ENCODE results near the gene ARHGEF28. TPM values are rescaled to one million over a fixed set of nuclear protein-coding genes. Genes with fewer than 3 reads are reported as not detected.

Gene ARHGEF28
- total RNA-seq, 2 experiments from 2014 or later: not detected

DNA sequence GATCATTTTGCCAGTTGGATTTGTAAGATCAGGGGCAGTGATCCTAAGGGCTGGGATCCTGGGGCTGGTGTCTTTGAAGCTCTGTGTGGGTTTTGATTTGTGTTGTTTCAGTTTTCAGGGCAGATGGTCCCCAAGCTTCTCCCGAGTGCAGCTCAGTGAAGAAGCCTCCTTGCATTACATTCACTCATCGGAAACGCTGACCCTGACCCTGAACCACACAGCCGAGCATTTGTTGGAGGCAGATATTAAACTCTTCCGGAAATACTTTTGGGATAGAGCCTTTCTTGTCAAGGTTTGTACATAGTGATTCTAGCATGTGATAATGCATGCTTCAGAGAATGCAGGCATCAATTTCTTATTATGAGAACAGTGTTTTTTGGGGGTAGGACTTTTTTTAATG lies 150.4 kb downstream of the ARHGEF28 start:
- Histone ChIP-seq H3K4me2 (ENCODE audit: low read length) (no peak overlapping the region), H3K27ac (ENCODE audit: low read depth, low read length, poor library complexity, severe bottlenecking) (no peak overlapping the region), H2AFZ (ENCODE audit: low read length) (no peak overlapping the region), H3K9me3 (ENCODE audit: low read length) (no peaks in the 10 kb centered on the region), H4K20me1 (ENCODE audit: insufficient read depth, low read length) (no peaks in the 10 kb centered on the region), H3K4me3 (ENCODE audit: low read depth, low read length, poor library complexity, severe bottlenecking) (no peak overlapping the region), H3K36me3 (ENCODE audit: insufficient read depth, low read length) (no peaks in the 10 kb centered on the region), H3K79me2 (ENCODE audit: insufficient read depth, low read depth, low read length) (no peaks in the 10 kb centered on the region), H3K4me1 (ENCODE audit: insufficient read depth, low read length, poor library complexity, severe bottlenecking) (no peaks in the 10 kb centered on the region), H3K9me2 (ENCODE audit: insufficient read depth, low read length) (no peaks in the 10 kb centered on the region)
- intact Hi-C loops (cut with micrococcal nuclease; ENCODE audit: unreplicated experiment): no loop called here
- CTCF ChIA-PET (ENCODE audit: unreplicated experiment): no interaction called here
- no TSS peak for BruUV-seq (replicated peaks)
- DNase-seq (ENCODE audit: low spot score): no peak
- TF ChIP-seq, protein P1, sequence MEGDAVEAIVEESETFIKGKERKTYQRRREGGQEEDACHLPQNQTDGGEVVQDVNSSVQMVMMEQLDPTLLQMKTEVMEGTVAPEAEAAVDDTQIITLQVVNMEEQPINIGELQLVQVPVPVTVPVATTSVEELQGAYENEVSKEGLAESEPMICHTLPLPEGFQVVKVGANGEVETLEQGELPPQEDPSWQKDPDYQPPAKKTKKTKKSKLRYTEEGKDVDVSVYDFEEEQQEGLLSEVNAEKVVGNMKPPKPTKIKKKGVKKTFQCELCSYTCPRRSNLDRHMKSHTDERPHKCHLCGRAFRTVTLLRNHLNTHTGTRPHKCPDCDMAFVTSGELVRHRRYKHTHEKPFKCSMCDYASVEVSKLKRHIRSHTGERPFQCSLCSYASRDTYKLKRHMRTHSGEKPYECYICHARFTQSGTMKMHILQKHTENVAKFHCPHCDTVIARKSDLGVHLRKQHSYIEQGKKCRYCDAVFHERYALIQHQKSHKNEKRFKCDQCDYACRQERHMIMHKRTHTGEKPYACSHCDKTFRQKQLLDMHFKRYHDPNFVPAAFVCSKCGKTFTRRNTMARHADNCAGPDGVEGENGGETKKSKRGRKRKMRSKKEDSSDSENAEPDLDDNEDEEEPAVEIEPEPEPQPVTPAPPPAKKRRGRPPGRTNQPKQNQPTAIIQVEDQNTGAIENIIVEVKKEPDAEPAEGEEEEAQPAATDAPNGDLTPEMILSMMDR (conservative IDR thresholded peaks at IDR 0.05; ENCODE audit: low read length): no peak
- TF ChIP-seq EZH2phosphoT487 (IDR thresholded peaks at IDR 0.05; ENCODE audit: borderline replicate concordance, low read depth, low read length): no peak
- POLR2A ChIA-PET: interaction anchor here (0.7 kb wide), 1 partner anchor 18 kb away, joined by 3 read pairs; no protein-coding TSS in a partner anchor

DNA sequence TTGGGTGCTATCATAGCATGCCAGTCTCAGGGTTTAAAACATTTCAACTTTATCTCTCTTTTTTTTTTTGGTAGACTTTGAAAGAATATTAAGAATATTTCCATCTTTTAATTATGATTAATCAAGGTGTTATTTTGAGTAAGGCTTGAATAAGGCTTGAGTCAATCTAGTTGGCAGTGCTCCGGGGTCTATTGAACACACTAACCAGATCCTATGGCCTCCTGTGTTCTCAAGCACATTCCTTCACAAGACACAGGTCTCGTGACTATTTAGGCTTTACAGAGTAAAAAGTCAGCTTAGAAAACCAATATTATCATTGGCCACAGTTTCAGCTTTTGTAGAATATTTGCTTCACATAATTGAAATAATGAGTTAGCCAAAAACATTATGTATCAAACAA lies 151.2 kb downstream of the ARHGEF28 start:
- Histone ChIP-seq H3K79me2 (ENCODE audit: insufficient read depth, low read depth, low read length) (no peaks in the 10 kb centered on the region), H3K9me3 (ENCODE audit: low read length) (no peaks in the 10 kb centered on the region), H2AFZ (ENCODE audit: low read length) (no peak overlapping the region), H3K9me2 (ENCODE audit: insufficient read depth, low read length) (no peaks in the 10 kb centered on the region), H3K4me1 (ENCODE audit: insufficient read depth, low read length, poor library complexity, severe bottlenecking) (no peaks in the 10 kb centered on the region), H3K27ac (ENCODE audit: low read depth, low read length, poor library complexity, severe bottlenecking) (no peak overlapping the region), H3K4me3 (ENCODE audit: low read depth, low read length, poor library complexity, severe bottlenecking) (no peak overlapping the region), H4K20me1 (ENCODE audit: insufficient read depth, low read length) (no peaks in the 10 kb centered on the region), H3K4me2 (ENCODE audit: low read length) (no peak overlapping the region), H3K36me3 (ENCODE audit: insufficient read depth, low read length) (no peaks in the 10 kb centered on the region)
- TF ChIP-seq EZH2phosphoT487 (IDR thresholded peaks at IDR 0.05; ENCODE audit: borderline replicate concordance, low read depth, low read length): no peak
- TF ChIP-seq, protein P1 (conservative IDR thresholded peaks at IDR 0.05; ENCODE audit: low read length): no peak
- no peak for DNase-seq (ENCODE audit: low spot score)
- no TSS peak for BruUV-seq (replicated peaks)
- ChIA-PET POLR2A (no interaction called here), CTCF (ENCODE audit: unreplicated experiment) (no interaction called here)
- intact Hi-C loops (cut with micrococcal nuclease; ENCODE audit: unreplicated experiment): no loop called here

DNA sequence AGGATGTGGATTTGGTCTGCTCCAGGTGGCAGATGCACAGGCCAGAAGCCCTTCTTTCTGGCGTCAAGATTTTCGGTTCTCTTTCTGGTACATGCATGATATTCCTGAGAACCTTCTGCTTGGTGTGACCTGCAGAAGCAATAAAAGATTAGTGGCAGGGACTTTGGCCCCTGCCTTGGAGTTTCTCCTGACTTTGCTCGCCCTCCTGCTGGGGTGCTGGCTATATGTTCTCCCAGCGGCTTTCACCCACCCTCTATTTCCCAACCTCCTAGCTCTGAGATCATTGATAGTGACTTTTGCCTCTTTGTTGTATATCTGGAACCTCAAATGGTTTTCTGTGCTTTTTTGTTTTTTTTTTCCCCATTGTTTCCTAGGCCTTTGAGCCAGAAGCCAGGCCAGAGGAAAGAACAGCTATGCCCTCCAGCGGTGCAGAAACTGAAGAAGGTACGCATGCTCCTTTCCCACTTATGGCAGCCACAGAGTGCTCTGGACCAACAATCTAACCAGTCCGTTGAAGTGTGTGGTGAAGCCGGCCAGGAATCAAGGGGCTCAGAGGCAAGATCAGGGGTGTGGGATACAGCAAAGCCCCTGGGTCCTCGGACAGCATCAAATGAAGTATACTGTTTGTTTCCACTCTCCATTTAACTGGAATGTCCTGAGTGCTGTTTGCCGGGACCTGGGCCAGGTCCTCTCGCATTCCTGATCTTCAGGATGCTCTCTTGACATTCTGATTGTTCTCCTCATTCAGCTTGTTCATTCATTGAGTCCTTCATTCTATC lies 154.5 kb downstream of the ARHGEF28 start:
- no TSS peak for BruUV-seq (replicated peaks)
- no peaks in the 10 kb centered on the region for H3K36me3 ChIP-seq (ENCODE audit: insufficient read depth, low read length)
- intact Hi-C loops (cut with micrococcal nuclease; ENCODE audit: unreplicated experiment): no loop called here
- ChIA-PET POLR2A (no interaction called here), CTCF (ENCODE audit: unreplicated experiment) (interaction anchor here (0.6 kb wide), 1 partner anchor 71 kb away, joined by 3 read pairs; no protein-coding TSS in a partner anchor)
- no peak for DNase-seq (ENCODE audit: low spot score)
- no peaks in the 10 kb centered on the region for H3K9me3 ChIP-seq (ENCODE audit: low read length)
- H3K4me1 ChIP-seq (ENCODE audit: insufficient read depth, low read length, poor library complexity, severe bottlenecking): no peaks in the 10 kb centered on the region
- H3K4me2 ChIP-seq (ENCODE audit: low read length): no peak overlapping the region
- no peak overlapping the region for H3K4me3 ChIP-seq (ENCODE audit: low read depth, low read length, poor library complexity, severe bottlenecking)
- no peaks in the 10 kb centered on the region for H3K9me2 ChIP-seq (ENCODE audit: insufficient read depth, low read length)
- no peak overlapping the region for H3K27ac ChIP-seq (ENCODE audit: low read depth, low read length, poor library complexity, severe bottlenecking)
- TF ChIP-seq, protein P1 (conservative IDR thresholded peaks at IDR 0.05; ENCODE audit: low read length): no peak
- no peak for TF ChIP-seq EZH2phosphoT487 (IDR thresholded peaks at IDR 0.05; ENCODE audit: borderline replicate concordance, low read depth, low read length)
- no peaks in the 10 kb centered on the region for H4K20me1 ChIP-seq (ENCODE audit: insufficient read depth, low read length)
- no peaks in the 10 kb centered on the region for H3K79me2 ChIP-seq (ENCODE audit: insufficient read depth, low read depth, low read length)
- no peak overlapping the region for H2AFZ ChIP-seq (ENCODE audit: low read length)

Data from OCI-LY7 (cell line).